Activated CD4-positive, alpha-beta T cell treated with anti-CD3 and anti-CD28 coated beads, Interleukin-2, amount 50 U/mL, for 1 hour (primary cell): Measurements from ENCODE around the gene UTP4.
A peak's percentile ranks its signal among the peaks of the same experiment; 100 is the strongest.

ENCODE experiments used
- DNase-seq: peaks from one replicate; pipeline ENCODE4 v3.0.0-alpha.2; 2020

Gene UTP4

DNA sequence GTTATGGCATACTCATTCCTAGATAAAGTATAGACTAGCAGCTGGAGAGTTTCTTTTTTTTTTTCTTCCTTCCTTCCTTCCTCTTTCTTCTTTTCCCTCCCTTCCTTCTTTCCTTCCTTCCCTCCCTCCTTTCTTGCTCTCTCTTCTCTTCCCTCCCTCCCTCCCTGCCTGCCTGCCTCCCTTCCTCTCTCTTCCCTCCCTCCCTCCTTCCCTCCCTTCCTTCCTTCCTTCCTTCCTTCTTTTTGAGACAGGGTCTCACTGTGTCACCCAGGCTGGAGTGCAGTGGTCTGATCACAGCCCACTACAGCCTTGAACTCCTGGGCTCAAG lies 47.5 kb downstream of the UTP4 start:
- no peak for DNase-seq

- DNase-seq = no peak
These were observed 50.4 kb downstream of the UTP4 start for GRCh38 chr16:69182730-69183416.

- DNase-seq = peak; percentile 72
These were observed 54.4 kb downstream of the UTP4 start, which contains the start of gene SNTB2 for GRCh38 chr16:69186642-69187445. SNTB2 (plus strand) TSS chr16:69187164; CDS start chr16:69187167, 3 bp downstream.

GRCh38 chr16:69187446-69188235 lies 55.2 kb downstream of the UTP4 start:
- DNase-seq = peak; percentile 34

- DNase-seq = peak; percentile 19
These were observed 55.7 kb downstream of the UTP4 start for GRCh38 chr16:69188236-69188549.

GRCh38 chr16:69188716-69189115 lies 56.3 kb downstream of the UTP4 start:
- no peak for DNase-seq

DNA sequence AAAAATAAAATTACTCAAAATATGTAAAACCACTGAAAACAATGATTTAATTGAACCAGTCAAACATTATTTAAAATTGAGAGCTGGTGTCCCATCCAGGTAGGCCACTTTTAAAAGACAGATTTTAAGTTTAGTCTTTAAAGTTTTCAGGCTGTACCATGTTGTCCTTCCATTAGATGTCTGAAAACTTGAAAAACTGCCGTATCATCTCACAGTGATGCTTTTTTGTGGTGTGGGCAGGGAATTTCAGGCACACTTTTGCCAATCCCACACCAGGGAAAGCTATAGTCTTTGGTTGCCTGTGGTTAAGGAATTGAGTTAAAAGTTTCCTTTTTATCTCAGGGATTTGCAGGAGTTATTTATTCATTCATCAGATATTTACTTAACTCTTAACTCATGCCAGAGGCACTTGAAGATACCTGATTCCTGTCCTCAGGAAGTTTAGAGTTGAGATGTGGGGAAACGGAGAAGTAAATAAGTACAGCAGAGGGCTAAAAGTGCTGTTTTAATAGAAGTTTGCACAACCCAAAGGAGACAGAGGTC lies 57.7 kb downstream of the UTP4 start:
- DNase-seq = no peak

- no peak for DNase-seq
These were observed 58.1 kb downstream of the UTP4 start for GRCh38 chr16:69190598-69190997.

DNA sequence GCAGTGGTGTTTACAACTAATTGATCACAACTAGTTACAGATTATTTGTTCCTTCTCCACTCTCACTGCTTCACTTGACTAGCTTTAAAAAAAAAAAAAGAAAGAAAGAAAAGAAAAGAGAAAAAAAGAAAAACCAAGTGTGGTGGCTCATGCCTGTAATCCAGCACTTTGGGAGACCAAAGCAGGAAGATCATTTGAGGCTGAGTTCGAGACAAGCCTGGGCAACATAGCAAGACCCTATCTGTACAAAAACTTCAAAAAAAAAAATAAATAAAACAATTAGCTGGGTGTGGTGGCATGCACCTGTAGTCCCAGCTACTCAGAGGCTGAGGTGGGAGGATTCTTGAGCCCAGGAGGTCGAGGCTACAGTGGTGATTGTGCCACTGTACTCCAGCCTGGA lies 58.7 kb downstream of the UTP4 start:
- no peak for DNase-seq

GRCh38 chr16:69193855-69194254 lies 61.4 kb downstream of the UTP4 start:
- no peak for DNase-seq

- no peak for DNase-seq
These were observed 62.0 kb downstream of the UTP4 start for GRCh38 chr16:69194488-69194887.

DNA sequence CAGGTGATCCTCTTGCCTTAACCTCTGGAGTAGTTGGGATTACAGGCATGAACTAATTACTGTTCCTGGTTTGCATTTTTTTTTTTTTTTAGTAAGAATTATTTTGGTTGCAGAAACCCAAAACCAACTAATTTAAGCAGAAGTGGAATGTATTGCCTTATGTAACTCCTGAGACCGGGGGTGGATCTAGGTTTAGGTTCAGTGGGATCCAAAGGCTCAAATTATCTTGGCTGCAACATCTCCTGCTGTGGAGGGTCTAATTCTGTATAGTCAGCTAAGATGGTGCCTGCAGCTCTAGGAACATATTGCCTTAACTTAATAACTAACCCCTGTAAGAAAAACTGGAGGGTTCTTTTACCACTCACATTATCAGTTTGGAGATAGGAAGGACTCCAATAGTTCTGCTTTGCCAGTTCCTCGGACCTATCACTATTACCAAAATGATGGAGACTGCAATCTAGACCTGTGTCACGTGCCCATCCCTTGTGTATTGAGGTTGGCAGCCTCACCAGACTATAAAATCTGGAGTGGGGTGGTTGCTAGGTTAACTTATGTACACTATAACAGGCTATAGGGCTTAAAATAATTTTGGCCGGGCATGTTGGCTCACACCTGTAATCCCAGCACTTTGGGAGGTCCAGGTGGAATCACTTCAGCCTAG lies 63.0 kb downstream of the UTP4 start:
- no peak for DNase-seq

DNA sequence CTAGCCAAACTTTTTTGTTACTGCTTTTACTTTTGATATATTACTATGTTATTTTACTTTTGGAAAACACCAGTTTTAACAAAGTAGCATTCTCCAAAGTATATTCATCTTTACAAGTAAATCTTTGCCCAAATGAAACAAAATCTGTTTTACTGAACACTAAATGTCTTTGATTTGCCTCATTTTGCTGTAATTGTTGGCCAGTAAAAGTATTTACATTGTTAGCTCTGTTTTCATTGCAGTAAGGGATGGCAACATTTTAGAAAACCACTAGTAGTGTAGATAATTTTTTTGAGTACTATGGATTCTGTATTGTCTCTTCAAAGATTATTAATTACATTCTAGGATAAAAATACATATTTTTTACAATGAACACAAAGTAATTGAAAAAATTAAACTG lies 65.1 kb downstream of the UTP4 start:
- no peak for DNase-seq

DNA sequence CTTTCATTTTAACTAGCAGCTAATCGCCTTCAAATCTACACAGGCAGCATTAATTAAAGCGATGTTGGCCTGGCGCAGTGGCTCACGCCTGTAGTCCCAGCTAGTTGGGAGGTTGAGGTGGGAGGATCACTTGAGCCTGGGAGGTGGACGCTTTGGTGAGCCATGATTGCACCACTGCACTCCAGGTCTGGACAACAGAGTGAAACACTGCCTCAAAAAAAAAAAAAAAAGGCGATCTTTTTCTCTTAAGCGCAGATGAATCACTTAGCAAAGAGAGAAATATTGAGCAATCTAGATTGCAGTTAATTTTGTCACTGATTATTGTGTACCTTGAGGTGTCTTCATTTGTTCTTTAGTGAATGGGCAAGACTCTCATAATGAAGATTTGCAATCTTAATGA lies 66.9 kb downstream of the UTP4 start:
- DNase-seq = no peak

DNA sequence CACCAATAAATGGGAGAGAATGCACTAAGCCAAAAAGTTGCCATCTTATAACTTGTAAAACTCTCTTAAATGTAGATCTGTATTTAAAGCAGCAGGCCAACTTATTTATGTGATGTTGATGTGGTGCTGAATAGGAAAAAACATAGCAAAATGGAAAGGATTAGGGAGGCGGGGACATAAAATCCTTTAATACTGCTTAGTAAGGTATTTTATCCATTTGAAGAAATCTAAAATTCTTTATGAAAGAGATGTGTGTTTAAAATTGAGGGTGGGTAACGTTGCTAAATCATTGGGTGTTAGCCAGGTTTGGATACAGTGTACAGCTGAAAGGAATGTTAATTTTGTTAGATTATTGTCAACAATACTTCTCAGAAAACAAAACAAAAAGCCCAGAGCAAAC lies 68.8 kb downstream of the UTP4 start:
- no peak for DNase-seq

- no peak for DNase-seq
These were observed 69.3 kb downstream of the UTP4 start for GRCh38 chr16:69201787-69202186.

DNA sequence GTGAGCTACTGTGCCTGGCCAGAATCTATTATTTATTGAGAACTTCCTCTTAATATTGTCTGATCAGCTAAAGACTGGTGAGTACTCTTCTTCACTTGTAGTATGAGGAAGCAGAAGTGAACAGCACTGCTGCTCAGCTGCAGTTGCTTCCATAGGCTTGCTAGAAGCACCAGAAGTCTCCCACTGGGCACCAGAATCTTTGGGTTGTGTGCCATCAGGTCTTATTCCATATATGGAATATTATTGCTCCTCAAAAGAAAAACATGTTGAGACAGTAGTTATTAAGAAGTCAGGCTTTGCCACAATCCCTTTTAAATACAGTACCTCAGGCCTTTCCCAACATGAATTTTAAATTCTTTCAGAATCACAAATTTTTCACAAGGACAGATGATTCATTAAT lies 71.7 kb downstream of the UTP4 start:
- DNase-seq = no peak

DNA sequence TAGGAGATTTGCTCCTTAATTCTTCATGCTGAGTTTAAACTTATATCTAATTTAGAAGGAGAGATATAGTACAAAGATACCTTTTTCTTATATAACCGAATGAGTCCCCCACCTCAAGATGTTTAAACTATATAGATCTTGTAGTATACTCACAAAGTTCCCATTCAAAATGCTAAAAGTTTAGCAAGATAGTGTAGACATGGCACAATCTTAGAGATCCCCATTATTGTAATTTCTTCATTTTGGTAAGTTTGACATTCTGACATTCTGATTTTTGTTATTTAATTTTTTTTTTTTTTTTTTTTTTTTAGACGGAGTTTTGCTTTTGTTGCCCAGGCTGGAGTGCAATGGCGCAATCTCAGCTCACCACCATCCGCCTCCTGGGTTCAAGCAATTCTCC lies 77.3 kb downstream of the UTP4 start:
- no peak for DNase-seq

- DNase-seq = no peak
These were observed 85.0 kb downstream of the UTP4 start for GRCh38 chr16:69217433-69217832.
